Superior temporal gyrus (tissue), 1 donor: ENCODE measurements around the gene PROX1.

Source experiments
- DNase-seq: peaks from one replicate; pipeline ENCODE4 v3.0.0-alpha.2; 2016; ENCODE audit errors: extremely low spot score

Gene PROX1, protein sequence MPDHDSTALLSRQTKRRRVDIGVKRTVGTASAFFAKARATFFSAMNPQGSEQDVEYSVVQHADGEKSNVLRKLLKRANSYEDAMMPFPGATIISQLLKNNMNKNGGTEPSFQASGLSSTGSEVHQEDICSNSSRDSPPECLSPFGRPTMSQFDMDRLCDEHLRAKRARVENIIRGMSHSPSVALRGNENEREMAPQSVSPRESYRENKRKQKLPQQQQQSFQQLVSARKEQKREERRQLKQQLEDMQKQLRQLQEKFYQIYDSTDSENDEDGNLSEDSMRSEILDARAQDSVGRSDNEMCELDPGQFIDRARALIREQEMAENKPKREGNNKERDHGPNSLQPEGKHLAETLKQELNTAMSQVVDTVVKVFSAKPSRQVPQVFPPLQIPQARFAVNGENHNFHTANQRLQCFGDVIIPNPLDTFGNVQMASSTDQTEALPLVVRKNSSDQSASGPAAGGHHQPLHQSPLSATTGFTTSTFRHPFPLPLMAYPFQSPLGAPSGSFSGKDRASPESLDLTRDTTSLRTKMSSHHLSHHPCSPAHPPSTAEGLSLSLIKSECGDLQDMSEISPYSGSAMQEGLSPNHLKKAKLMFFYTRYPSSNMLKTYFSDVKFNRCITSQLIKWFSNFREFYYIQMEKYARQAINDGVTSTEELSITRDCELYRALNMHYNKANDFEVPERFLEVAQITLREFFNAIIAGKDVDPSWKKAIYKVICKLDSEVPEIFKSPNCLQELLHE

DNA sequence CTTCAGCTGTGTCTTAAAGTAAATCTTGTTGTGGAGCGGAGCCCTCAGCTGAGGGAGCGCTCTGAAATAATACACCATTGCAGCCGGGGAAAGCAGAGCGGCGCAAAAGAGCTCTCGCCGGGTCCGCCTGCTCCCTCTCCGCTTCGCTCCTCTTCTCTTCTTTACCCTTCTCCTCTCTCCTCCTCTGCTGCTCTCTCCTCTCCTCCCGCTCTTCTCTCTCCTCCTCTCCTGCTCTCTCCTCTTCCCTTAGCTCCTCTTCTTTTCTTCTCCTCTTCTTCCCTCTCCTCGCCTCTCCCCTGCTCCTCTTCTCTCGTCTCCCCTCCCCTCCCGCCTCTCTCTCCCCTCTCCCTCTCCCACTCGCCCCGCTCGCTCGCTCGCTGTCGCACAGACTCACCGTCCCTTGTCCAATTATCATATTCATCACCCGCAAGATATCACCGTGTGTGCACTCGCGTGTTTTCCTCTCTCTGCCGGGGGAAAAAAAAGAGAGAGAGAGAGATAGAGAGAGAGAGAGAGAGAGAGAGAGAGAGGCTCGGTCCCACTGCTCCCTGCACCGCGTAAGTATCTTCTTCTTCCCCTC, at the start of gene PROX1:
Gene PROX1, plus strand, starts transcription at position 47 of the 580 bp plus-strand sequence. CDS start 8,563 bp downstream, outside the sequence.
- peak; percentile 88 for DNase-seq

DNA sequence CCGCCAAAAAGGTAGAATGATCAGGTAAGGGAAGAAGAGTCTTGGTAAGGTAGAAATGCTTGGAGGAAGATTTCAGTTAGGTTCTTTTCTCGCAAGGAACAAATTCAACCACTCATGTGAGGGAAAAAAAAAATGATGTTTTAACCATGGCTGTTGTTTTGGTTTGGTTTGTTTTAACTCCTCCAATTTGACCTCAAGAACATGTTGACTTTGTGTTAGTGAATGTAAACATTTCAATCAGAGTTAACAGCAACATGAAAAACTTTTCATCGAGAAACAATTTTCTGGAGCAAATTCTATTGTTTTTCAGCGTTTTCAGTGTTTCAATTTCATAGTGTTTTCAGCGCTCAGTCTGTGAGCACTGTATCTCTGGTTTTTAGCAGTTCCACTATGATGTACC, 49.0 kb upstream of the PROX1 start:
- no peak for DNase-seq

- no peak for DNase-seq
Measured at GRCh38 chr1:213939888-213940287, 47.9 kb upstream of the PROX1 start.

- DNase-seq = no peak
Measured at GRCh38 chr1:213940947-213941346, 46.8 kb upstream of the PROX1 start.

GRCh38 chr1:213942061-213942460, 45.7 kb upstream of the PROX1 start:
- DNase-seq = no peak

- no peak for DNase-seq
Measured at GRCh38 chr1:213947200-213947801, 40.5 kb upstream of the PROX1 start.

GRCh38 chr1:213951876-213952275, 35.9 kb upstream of the PROX1 start:
- no peak for DNase-seq

GRCh38 chr1:213953806-213954205, 34.0 kb upstream of the PROX1 start:
- no peak for DNase-seq

GRCh38 chr1:213956295-213956770, 31.4 kb upstream of the PROX1 start:
- DNase-seq = no peak

DNA sequence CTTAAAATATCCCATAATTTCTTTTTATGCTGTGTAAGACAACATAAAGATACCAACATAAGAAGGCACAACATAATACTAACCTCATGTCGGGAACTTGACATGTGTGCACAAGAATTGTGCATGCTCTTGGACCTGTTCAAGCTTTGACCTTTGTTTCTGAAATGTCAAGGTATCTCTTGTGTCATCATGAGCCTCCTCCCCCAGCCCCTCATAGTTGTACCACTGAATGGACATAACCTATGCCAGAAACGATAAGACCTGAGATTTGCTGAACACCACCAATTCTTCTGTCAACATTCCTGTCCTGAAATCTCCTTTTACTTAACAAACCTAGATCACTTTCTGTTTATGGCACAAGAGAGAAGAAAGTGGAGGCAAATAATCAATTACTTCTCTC, 29.4 kb upstream of the PROX1 start:
- no peak for DNase-seq

DNA sequence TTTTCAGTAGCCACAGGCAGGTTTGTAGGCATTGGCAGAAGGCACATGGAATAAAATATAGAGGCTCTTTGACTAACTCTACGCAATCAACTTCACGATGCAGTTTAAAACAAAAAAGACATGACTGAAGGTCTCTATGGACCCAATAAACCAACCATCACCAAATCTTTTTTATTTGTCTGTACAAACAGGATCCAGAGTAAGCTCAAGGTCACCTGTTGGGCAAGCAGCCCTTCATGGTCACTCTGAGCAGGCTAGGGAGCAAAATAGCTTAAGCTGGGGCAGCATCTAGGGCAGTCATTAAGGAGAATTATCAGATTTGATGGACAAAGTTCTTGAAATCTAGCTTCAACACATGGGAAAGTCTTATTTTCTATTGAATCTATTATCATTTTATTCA, 26.8 kb upstream of the PROX1 start:
- no peak for DNase-seq

DNA sequence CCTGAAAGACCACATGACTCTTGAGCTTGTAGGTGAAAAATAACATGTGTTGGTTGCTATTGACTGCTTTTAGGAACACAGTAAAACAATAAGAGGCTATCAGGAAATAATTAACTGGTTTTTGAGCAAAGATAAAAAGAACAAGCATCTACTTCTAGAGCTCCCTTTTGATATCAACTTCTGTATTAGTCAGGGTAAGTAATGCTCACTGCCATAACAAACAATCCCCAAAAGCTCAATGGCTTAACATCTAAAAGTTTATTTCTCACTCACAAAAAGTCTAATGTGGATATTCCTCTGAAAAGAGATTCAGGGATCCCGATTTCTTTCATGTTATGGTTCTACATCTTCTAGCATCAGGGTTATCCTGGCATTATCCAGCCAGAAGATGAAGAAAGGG, 25.3 kb upstream of the PROX1 start:
- no peak for DNase-seq

GRCh38 chr1:213966122-213966521, 21.7 kb upstream of the PROX1 start:
- no peak for DNase-seq

DNA sequence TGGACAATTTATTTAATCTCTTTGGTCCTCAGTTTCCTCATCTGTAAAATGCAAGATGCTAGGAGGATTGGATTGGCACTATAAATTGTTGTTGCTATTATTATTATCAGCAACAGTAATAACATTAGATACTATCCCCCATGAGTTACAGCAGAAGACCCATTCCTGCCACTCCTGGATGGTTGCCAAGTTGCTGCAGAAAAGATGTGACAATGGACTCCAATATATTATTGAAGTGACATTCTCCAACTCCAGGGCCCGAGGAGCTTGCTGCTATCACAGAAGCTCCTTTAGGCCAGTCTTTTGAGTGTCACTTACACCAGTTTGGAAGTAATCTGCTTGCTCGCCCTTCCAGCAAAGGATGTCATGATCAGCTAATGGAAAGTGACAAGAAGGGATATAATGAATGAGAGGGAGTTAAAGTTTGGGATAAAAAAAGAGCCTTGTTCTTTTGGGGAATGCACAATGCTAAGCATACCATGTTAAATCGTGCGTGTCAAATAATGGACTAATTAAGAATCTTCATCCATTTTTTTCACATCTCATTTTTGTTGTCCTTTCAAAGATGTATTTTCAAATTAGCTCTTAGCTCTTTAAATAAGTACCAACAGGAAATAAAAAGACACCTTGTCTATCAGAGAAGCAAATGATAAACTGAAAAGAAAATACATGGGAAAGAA, 19.5 kb upstream of the PROX1 start:
- no peak for DNase-seq

GRCh38 chr1:213969958-213970555, 17.7 kb upstream of the PROX1 start:
- DNase-seq = no peak

GRCh38 chr1:213972141-213972540, 15.6 kb upstream of the PROX1 start:
- DNase-seq = no peak

GRCh38 chr1:213973129-213973528, 14.6 kb upstream of the PROX1 start:
- no peak for DNase-seq

DNA sequence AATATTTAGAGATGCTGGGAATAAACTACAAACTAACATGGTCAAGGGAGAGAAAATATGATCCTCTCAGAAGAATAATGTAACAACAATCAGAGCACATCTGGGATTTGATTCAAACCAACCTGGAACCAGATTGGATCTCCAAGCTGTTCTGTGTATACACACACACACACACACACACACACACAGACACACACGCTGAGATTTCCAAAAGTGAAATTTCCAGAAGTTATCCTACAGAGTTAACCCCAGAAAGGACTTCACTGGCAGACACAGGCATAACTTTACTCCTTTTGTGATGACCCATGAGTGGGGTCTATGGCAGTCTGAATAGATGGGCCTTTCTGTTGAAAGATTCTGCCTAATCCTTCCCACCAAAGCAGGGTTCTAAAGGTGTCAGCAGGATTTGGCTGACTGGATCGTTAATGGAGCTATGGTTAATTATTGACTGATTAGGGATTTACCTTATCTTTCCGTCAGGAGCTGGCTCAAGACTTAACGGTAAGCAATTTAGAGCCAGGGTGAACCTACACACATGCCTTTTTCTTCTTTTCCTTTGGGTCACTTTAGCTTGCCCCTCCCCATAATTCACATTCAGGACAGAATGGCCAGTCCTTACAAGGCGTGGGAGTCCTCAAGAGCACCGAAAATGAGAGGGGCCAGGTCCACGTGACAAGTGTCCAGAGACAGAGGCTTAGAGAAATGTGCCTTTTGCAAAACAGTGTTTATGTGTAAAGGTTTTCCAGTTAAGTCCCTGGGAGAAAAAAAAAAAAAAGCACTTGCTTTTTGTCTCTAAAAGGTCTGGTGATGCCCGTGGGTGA, 10.9 kb upstream of the PROX1 start:
- DNase-seq = no peak

- DNase-seq = no peak
Measured at GRCh38 chr1:213977486-213977842, 10.3 kb upstream of the PROX1 start.

DNA sequence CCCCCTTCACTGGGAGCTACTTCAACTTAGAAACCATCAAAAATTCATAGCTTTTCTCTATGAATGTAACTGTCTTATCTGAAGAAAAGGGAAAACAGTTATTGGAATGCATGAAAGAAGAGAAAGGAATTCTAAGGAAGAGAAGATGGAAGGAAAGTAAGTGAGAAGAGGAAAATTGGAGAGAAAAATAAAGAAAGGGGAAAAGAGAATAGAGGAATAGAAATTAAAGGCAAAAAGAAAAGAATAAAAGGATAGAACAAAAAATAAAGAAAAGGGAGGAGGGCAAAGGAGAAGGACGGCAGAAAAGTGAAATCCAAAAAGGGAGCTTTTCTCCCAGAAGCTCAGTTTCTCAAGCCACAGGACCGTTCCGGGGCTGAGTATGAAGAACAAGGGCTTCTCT, 9.9 kb upstream of the PROX1 start:
- DNase-seq = no peak
